PC-3 (cell line): Measurements from ENCODE around the gene NPSR1. TPM values are rescaled to one million over a fixed set of nuclear protein-coding genes. Genes with fewer than 3 reads are reported as not detected.

Source experiments
- ATAC-seq: fragments of 200-7000 bp; cut with Tn5 transposase; 2 replicates; pipeline ENCODE4 v1.9.1; 2020; ENCODE audit warnings: mild to moderate bottlenecking, moderate library complexity
- BruUV-seq: library from RNA; stranded (reverse); fragments of 400-500 nt; replicated peaks from 2 replicates; lab custom pipeline; 2021; lab: Mats Ljungman, UMichigan
- CTCF ChIA-PET: fragments of 300-600 bp; sonication (Branson Sonifier 250); formaldehyde crosslinking; loops from one replicate; lab custom pipeline; 2022; ENCODE audit warnings: antibody characterized with exemption; lab: Charles Lee
- POLR2A ChIA-PET: fragments of 300-600 bp; sonication (Branson Sonifier 250); formaldehyde crosslinking; loops from one replicate; lab custom pipeline; 2022; ENCODE audit warnings: antibody characterized with exemption; ENCODE audit not compliant: unreplicated experiment; lab: Charles Lee
- DNase-seq: peaks from one replicate; pipeline ENCODE4 v3.0.0-alpha.2; 2015
- H2AFZ ChIP-seq: fragments of 300-600 bp; sonication (generic); 2 replicates; pipeline ENCODE4 v1.6.0; 2016; ENCODE audit warnings: antibody characterized with exemption, low read length
- H3F3A ChIP-seq: fragments of 300-600 bp; sonication (generic); one replicate; pipeline ENCODE4 v1.6.0; 2017; ENCODE audit warnings: antibody characterized with exemption, low read length, control low read depth, mild to moderate bottlenecking; ENCODE audit not compliant: unreplicated experiment
- H3K27ac ChIP-seq: fragments of 300-600 bp; sonication (generic); 2 replicates; pipeline ENCODE4 v1.5.1; 2016; ENCODE audit warnings: mild to moderate bottlenecking, low read length
- H3K27me3 ChIP-seq: fragments of 300-600 bp; sonication (generic); 2 replicates; pipeline ENCODE4 v1.6.1; 2016; ENCODE audit warnings: low read length, mixed read lengths
- H3K36me3 ChIP-seq: fragments of 300-600 bp; sonication (generic); 2 replicates; pipeline ENCODE4 v1.6.1; 2016; ENCODE audit warnings: low read depth, mixed run types, low read length, mixed read lengths
- H3K4me1 ChIP-seq: fragments of 300-600 bp; sonication (generic); 2 replicates; pipeline ENCODE4 v1.5.1; 2016; ENCODE audit warnings: low read length; ENCODE audit not compliant: insufficient read depth
- H3K4me2 ChIP-seq: fragments of 300-600 bp; sonication (generic); 2 replicates; pipeline ENCODE4 v1.6.0; 2016; ENCODE audit warnings: low read length
- H3K4me3 ChIP-seq: fragments of 300-600 bp; sonication (generic); 2 replicates; pipeline ENCODE4 v1.5.1; 2016; ENCODE audit warnings: mild to moderate bottlenecking, low read length, mixed read lengths
- H3K79me2 ChIP-seq: fragments of 300-600 bp; sonication (generic); 2 replicates; pipeline ENCODE4 v1.6.1; 2017; ENCODE audit warnings: low read length, mixed read lengths
- H3K9ac ChIP-seq: fragments of 300-600 bp; sonication (generic); 2 replicates; pipeline ENCODE4 v1.6.0; 2016; ENCODE audit warnings: mild to moderate bottlenecking, low read length
- H3K9me2 ChIP-seq: fragments of 300-600 bp; sonication (generic); replicated peaks from 2 replicates; pipeline ENCODE4 v1.6.1; 2016; ENCODE audit warnings: mixed run types, low read length, mixed read lengths
- H3K9me3 ChIP-seq: fragments of 300-600 bp; sonication (generic); 2 replicates; pipeline ENCODE4 v1.6.1; 2016; ENCODE audit warnings: low read length, mixed read lengths
- H4K20me1 ChIP-seq: fragments of 300-600 bp; sonication (generic); 2 replicates; pipeline ENCODE4 v1.6.1; 2016; ENCODE audit warnings: low read length, mixed read lengths
- EZH2 ChIP-seq: fragments of 300-600 bp; sonication (generic); IDR thresholded peaks from one replicate; pipeline ENCODE4 v1.6.1; 2017; ENCODE audit warnings: antibody characterized with exemption, mild to moderate bottlenecking, low read length; ENCODE audit not compliant: unreplicated experiment
- EZH2phosphoT487 ChIP-seq: fragments of 300-600 bp; sonication (generic); IDR thresholded peaks from 2 replicates; pipeline ENCODE4 v1.6.1; 2018; ENCODE audit warnings: mild to moderate bottlenecking, antibody characterized with exemption, low read length, borderline replicate concordance
- intact Hi-C: fragments of 100-400 bp; cut with micrococcal nuclease; formaldehyde crosslinking; loops from 2 replicates; pipeline ENCODE4 v1.9.0; 2023
- total RNA-seq: library from RNA; depleted of rRNA; stranded (reverse); fragments of >200 nt; gene quantifications from 2 replicates; pipeline ENCODE4 v1.2.3, GENCODE V29; 2014
- TF ChIP-seq, protein P1 (sequence below): fragments of 300-600 bp; sonication (generic); conservative IDR thresholded peaks from 2 replicates; pipeline ENCODE4 v1.5.1; 2017; ENCODE audit warnings: antibody characterized with exemption, low read depth, mild to moderate bottlenecking, low read length

Gene NPSR1
- total RNA-seq, 1 experiment from 2014 or later = not detected

DNA sequence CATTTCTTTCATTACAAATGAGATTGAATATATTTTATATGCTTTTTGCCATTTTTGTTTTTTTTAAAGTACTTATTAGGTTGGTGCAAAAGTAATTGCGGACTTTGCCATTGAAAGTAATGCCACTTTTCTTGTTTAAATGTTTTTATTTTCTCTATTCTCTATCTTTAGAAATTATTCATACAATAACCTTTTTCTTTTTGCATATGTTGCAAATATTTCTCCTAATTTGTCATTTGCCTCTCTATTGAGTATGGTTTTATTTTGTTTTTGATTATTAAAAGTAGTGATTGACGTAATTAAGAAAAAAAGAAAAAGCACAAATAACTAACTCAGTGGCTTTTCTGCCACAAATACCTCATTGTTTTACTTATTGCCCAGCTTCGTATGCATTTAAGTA lies 172.4 kb downstream of the NPSR1 start:
- H3K27ac ChIP-seq = no peak overlapping the region
- ATAC-seq (no peak), DNase-seq (no peak)
- H3K4me3 ChIP-seq = no peak overlapping the region
- no peak overlapping the region for H2AFZ ChIP-seq
- BruUV-seq = no TSS peak
- H3K4me1 ChIP-seq = no peaks in the 10 kb centered on the region; the same call in 1 of the 2 replicates
- no peaks in the 10 kb centered on the region for H3F3A ChIP-seq
- no peaks in the 10 kb centered on the region for H3K36me3 ChIP-seq
- TF ChIP-seq, protein P1, sequence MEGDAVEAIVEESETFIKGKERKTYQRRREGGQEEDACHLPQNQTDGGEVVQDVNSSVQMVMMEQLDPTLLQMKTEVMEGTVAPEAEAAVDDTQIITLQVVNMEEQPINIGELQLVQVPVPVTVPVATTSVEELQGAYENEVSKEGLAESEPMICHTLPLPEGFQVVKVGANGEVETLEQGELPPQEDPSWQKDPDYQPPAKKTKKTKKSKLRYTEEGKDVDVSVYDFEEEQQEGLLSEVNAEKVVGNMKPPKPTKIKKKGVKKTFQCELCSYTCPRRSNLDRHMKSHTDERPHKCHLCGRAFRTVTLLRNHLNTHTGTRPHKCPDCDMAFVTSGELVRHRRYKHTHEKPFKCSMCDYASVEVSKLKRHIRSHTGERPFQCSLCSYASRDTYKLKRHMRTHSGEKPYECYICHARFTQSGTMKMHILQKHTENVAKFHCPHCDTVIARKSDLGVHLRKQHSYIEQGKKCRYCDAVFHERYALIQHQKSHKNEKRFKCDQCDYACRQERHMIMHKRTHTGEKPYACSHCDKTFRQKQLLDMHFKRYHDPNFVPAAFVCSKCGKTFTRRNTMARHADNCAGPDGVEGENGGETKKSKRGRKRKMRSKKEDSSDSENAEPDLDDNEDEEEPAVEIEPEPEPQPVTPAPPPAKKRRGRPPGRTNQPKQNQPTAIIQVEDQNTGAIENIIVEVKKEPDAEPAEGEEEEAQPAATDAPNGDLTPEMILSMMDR = no peak
- TF ChIP-seq EZH2 (no peak), EZH2phosphoT487 (no peak)
- H3K27me3 ChIP-seq = no peaks in the 10 kb centered on the region
- H3K9me2 ChIP-seq = no peaks in the 10 kb centered on the region
- POLR2A ChIA-PET = no interaction called here
- no peaks in the 10 kb centered on the region for H4K20me1 ChIP-seq
- H3K9ac ChIP-seq = no peak overlapping the region
- H3K79me2 ChIP-seq = no peaks in the 10 kb centered on the region
- no peaks in the 10 kb centered on the region for H3K9me3 ChIP-seq
- no peak overlapping the region for H3K4me2 ChIP-seq
- CTCF ChIA-PET = no interaction called here
- intact Hi-C loops = no loop called here

DNA sequence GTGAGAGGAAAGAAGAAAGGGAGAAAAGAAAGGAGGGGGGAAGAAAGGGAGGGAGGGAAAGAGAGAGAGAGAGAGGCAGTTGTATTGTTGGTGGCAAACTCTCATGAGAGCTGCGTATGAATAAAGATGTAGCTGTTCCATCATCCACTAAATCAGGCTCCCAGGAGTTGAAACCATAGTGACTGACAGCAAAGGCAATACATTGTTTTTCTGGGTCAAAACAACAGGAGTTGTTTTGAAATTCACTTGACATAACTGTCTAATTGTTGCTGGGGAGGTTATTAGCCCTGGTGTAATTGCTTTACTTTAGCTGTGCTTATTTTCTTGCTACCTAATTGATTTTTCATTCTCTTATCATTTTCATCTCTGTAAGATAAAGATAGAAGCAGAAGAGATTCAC lies 173.4 kb downstream of the NPSR1 start:
- H3F3A ChIP-seq = no peaks in the 10 kb centered on the region
- H3K27ac ChIP-seq = no peak overlapping the region
- H3K9me2 ChIP-seq = no peaks in the 10 kb centered on the region
- POLR2A ChIA-PET = interaction anchor here (0.6 kb wide), 1 partner anchor 792 kb away, joined by 3 read pairs; no protein-coding TSS in a partner anchor
- TF ChIP-seq EZH2phosphoT487 = no peak
- TF ChIP-seq EZH2 = no peak
- TF ChIP-seq, protein P1 = no peak
- intact Hi-C loops = no loop called here
- H3K79me2 ChIP-seq = no peaks in the 10 kb centered on the region
- H3K9ac ChIP-seq = no peak overlapping the region
- CTCF ChIA-PET = no interaction called here
- no peaks in the 10 kb centered on the region for H3K9me3 ChIP-seq
- no peaks in the 10 kb centered on the region for H3K27me3 ChIP-seq
- H4K20me1 ChIP-seq = no peaks in the 10 kb centered on the region
- H3K4me2 ChIP-seq = no peak overlapping the region
- H2AFZ ChIP-seq = no peak overlapping the region
- H3K4me3 ChIP-seq = no peak overlapping the region
- no peaks in the 10 kb centered on the region for H3K4me1 ChIP-seq
- DNase-seq (no peak), ATAC-seq (no peak)
- no peaks in the 10 kb centered on the region for H3K36me3 ChIP-seq
- BruUV-seq = no TSS peak

DNA sequence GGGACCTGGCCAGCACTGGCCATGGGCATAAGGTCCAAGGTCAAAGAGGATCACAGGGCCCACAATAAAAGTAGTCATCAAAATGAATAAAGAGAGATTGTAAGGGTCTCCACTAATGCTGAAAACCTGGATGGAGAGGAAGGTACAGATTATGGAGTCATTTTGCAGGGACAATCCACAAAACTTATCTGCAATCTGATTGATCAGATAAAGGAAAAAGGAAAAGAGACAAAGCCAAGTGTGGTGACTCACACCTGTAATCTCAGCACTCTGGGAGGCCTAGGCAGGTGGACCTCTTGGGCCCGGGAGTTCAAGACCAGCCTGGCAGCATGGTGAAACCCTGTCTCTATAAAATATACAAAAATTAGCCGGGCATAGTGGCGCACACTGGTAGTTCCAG lies 174.0 kb downstream of the NPSR1 start:
- H2AFZ ChIP-seq = no peak overlapping the region
- no peaks in the 10 kb centered on the region for H3K9me2 ChIP-seq
- H3K9ac ChIP-seq = no peak overlapping the region
- no peaks in the 10 kb centered on the region for H3K79me2 ChIP-seq
- intact Hi-C loops = no loop called here
- no peaks in the 10 kb centered on the region for H4K20me1 ChIP-seq
- H3K4me2 ChIP-seq = no peak overlapping the region
- H3K4me3 ChIP-seq = no peak overlapping the region
- no peak overlapping the region for H3K27ac ChIP-seq
- ChIA-PET CTCF (no interaction called here), POLR2A (no interaction called here)
- no peaks in the 10 kb centered on the region for H3F3A ChIP-seq
- no peaks in the 10 kb centered on the region for H3K9me3 ChIP-seq
- TF ChIP-seq EZH2phosphoT487 = no peak
- no peak for TF ChIP-seq EZH2
- TF ChIP-seq, protein P1 = no peak
- H3K4me1 ChIP-seq = peaks cover 2% of the 10 kb centered on the region
- no peaks in the 10 kb centered on the region for H3K27me3 ChIP-seq
- ATAC-seq (no peak), DNase-seq (no peak)
- no peaks in the 10 kb centered on the region for H3K36me3 ChIP-seq
- BruUV-seq = no TSS peak
